Measurements from ENCODE around the gene TBL2.
A peak's percentile ranks its signal among the peaks of the same experiment; 100 is the strongest.
"Not testable (repeated sequence)": the region's sequence is repeated elsewhere in the genome, so short reads cannot be mapped to it uniquely, and the experiment has no call there.

Gene TBL2

GRCh38 chr7:73530800-73531199 lies 47.6 kb downstream of the TBL2 start:
- Histone ChIP-seq H3K36me3 (ENCODE audit: insufficient read depth, low read length) (peaks cover 9% of the 10 kb centered on the region; the same call in 1 of the 2 replicates), H3K9me3 (ENCODE audit: insufficient read depth, low read depth, low read length) (no peaks in the 10 kb centered on the region), H4K20me1 (ENCODE audit: insufficient read depth, low read length, poor library complexity, severe bottlenecking) (no peaks in the 10 kb centered on the region), H3K4me3 (ENCODE audit: low read length, poor library complexity, severe bottlenecking) (no peak overlapping the region), H3K4me2 (ENCODE audit: low read depth, low read length, poor library complexity, severe bottlenecking) (no peak overlapping the region), H3K4me1 (ENCODE audit: insufficient read depth, low read length, poor library complexity, severe bottlenecking) (peaks cover 24% of the 10 kb centered on the region), H3K27me3 (ENCODE audit: insufficient read depth, low read length, poor library complexity, severe bottlenecking) (no peaks in the 10 kb centered on the region), H3K9me2 (replicated peaks; ENCODE audit: low read depth, low read length) (no peaks in the 10 kb centered on the region), H3F3A (ENCODE audit: low read depth) (peaks cover 17% of the 10 kb centered on the region), H3K9ac (ENCODE audit: low read depth, low read length, poor library complexity, severe bottlenecking) (no peak overlapping the region), H3K79me2 (ENCODE audit: insufficient read depth, low read length) (no peaks in the 10 kb centered on the region), H2AFZ (ENCODE audit: low read length) (no peak overlapping the region)
- no peak for TF ChIP-seq EZH2phosphoT487 (IDR thresholded peaks at IDR 0.05; ENCODE audit: borderline replicate concordance)

GRCh38 chr7:73526896-73527821 lies 51.2 kb downstream of the TBL2 start:
- Histone ChIP-seq H3K4me1 (ENCODE audit: insufficient read depth, low read length, poor library complexity, severe bottlenecking) (peaks cover 37% of the 10 kb centered on the region), H3K9me2 (replicated peaks; ENCODE audit: low read depth, low read length) (no peaks in the 10 kb centered on the region), H3K36me3 (ENCODE audit: insufficient read depth, low read length) (no peaks in the 10 kb centered on the region), H4K20me1 (ENCODE audit: insufficient read depth, low read length, poor library complexity, severe bottlenecking) (no peaks in the 10 kb centered on the region), H3K4me3 (ENCODE audit: low read length, poor library complexity, severe bottlenecking) (peak overlapping the region; percentile 27), H3K27me3 (ENCODE audit: insufficient read depth, low read length, poor library complexity, severe bottlenecking) (no peaks in the 10 kb centered on the region), H3F3A (ENCODE audit: low read depth) (peaks cover 24% of the 10 kb centered on the region), H3K4me2 (ENCODE audit: low read depth, low read length, poor library complexity, severe bottlenecking) (peak overlapping the region; percentile 71), H2AFZ (ENCODE audit: low read length) (no peak overlapping the region), H3K9ac (ENCODE audit: low read depth, low read length, poor library complexity, severe bottlenecking) (peak overlapping the region; percentile 25), H3K79me2 (ENCODE audit: insufficient read depth, low read length) (peaks cover 19% of the 10 kb centered on the region), H3K9me3 (ENCODE audit: insufficient read depth, low read depth, low read length) (no peaks in the 10 kb centered on the region)
- no peak for TF ChIP-seq EZH2phosphoT487 (IDR thresholded peaks at IDR 0.05; ENCODE audit: borderline replicate concordance)
- TF ChIP-seq CTCF (conservative IDR thresholded peaks at IDR 0.05; ENCODE audit: low read length), result no peak

GRCh38 chr7:73526158-73526494 lies 52.3 kb downstream of the TBL2 start:
- Histone ChIP-seq H3F3A (ENCODE audit: low read depth) (peaks cover 24% of the 10 kb centered on the region), H3K4me3 (ENCODE audit: low read length, poor library complexity, severe bottlenecking) (peak overlapping the region; percentile 72), H3K4me1 (ENCODE audit: insufficient read depth, low read length, poor library complexity, severe bottlenecking) (peaks cover 37% of the 10 kb centered on the region), H3K79me2 (ENCODE audit: insufficient read depth, low read length) (peaks cover 26% of the 10 kb centered on the region), H3K4me2 (ENCODE audit: low read depth, low read length, poor library complexity, severe bottlenecking) (peak overlapping the region; percentile 85), H3K9ac (ENCODE audit: low read depth, low read length, poor library complexity, severe bottlenecking) (peak overlapping the region; percentile 77)
- not testable (repeated sequence) for H2AFZ ChIP-seq (ENCODE audit: low read length); H3K9me2 ChIP-seq (replicated peaks; ENCODE audit: low read depth, low read length); H4K20me1 ChIP-seq (ENCODE audit: insufficient read depth, low read length, poor library complexity, severe bottlenecking); H3K27me3 ChIP-seq (ENCODE audit: insufficient read depth, low read length, poor library complexity, severe bottlenecking); H3K9me3 ChIP-seq (ENCODE audit: insufficient read depth, low read depth, low read length); H3K36me3 ChIP-seq (ENCODE audit: insufficient read depth, low read length)

- TF ChIP-seq EZH2phosphoT487 (IDR thresholded peaks at IDR 0.05; ENCODE audit: borderline replicate concordance) (no peak), CTCF (conservative IDR thresholded peaks at IDR 0.05; ENCODE audit: low read length) (no peak)
- Histone ChIP-seq H3F3A (ENCODE audit: low read depth) (peaks cover 11% of the 10 kb centered on the region), H3K9me2 (replicated peaks; ENCODE audit: low read depth, low read length) (no peaks in the 10 kb centered on the region), H2AFZ (ENCODE audit: low read length) (peak within 1 kb of the TSS; percentile 72), H3K4me2 (ENCODE audit: low read depth, low read length, poor library complexity, severe bottlenecking) (peak within 1 kb of the TSS; percentile 93), H3K79me2 (ENCODE audit: insufficient read depth, low read length) (peaks cover 64% of the 10 kb centered on the region), H4K20me1 (ENCODE audit: insufficient read depth, low read length, poor library complexity, severe bottlenecking) (peaks cover 39% of the 10 kb centered on the region), H3K36me3 (ENCODE audit: insufficient read depth, low read length) (no peaks in the 10 kb centered on the region; the same call in 1 of the 2 replicates), H3K27me3 (ENCODE audit: insufficient read depth, low read length, poor library complexity, severe bottlenecking) (no peaks in the 10 kb centered on the region), H3K4me1 (ENCODE audit: insufficient read depth, low read length, poor library complexity, severe bottlenecking) (peaks cover 48% of the 10 kb centered on the region), H3K4me3 (ENCODE audit: low read length, poor library complexity, severe bottlenecking) (peak within 1 kb of the TSS; percentile 84), H3K9ac (ENCODE audit: low read depth, low read length, poor library complexity, severe bottlenecking) (peak within 1 kb of the TSS; percentile 85), H3K9me3 (ENCODE audit: insufficient read depth, low read depth, low read length) (no peaks in the 10 kb centered on the region)
Observed at GRCh38 chr7:73522105-73522872, 56.1 kb downstream of the TBL2 start, which contains the start of gene BAZ1B. BAZ1B (minus strand) TSS chr7:73522293; CDS start chr7:73521933, 360 bp downstream.
